ENCODE data around the gene PCSK6. TPM values are rescaled to one million over a fixed set of nuclear protein-coding genes. Genes with fewer than 3 reads are reported as not detected.

PCSK6 gene
- total RNA-seq, 1 experiment from 2014 or later, result 10.6 TPM

GRCh38 chr15:101496198-101496986, 6.9 kb upstream of the PCSK6 start:
- CTCF ChIA-PET, result no interaction called here
- TF ChIP-seq REST (IDR thresholded peaks at IDR 0.05; ENCODE audit: insufficient read depth in 1 of 2, low read depth in 2 of 2, low read length in 1 of 2), result no peak
- TF ChIP-seq TCF7L2 (IDR thresholded peaks at IDR 0.05; ENCODE audit: low read depth, low read length), result no peak
- Histone ChIP-seq H3K4me3 (ENCODE audit: low read depth in 2 of 2, low read length in 2 of 2) (no peak overlapping the region), H3K27me3 (ENCODE audit: control insufficient read depth, insufficient read depth, low read length) (peaks cover 5% of the 10 kb centered on the region; the same call in 1 of the 2 replicates), H3K27ac (ENCODE audit: low read length) (no peak overlapping the region), H3K36me3 (ENCODE audit: control insufficient read depth, insufficient read depth, low read length) (no peaks in the 10 kb centered on the region), H3K4me1 (ENCODE audit: control insufficient read depth, insufficient read depth, low read length) (no peaks in the 10 kb centered on the region), H3K9me3 (ENCODE audit: control insufficient read depth, insufficient read depth, low read depth, low read length) (no peaks in the 10 kb centered on the region)
- intact Hi-C loops (cut with micrococcal nuclease; ENCODE audit: unreplicated experiment), result no loop called here
- no peak for ATAC-seq
- BruUV-seq (replicated peaks), result no TSS peak
- no peak for DNase-seq (ENCODE audit: low read depth, low spot score)
- in situ Hi-C loops (cut with HindIII; ENCODE audit: low pct_unique_long_range_greater_than_20kb, low sequenced_read_pairs), result no loop called here
- POLR2A ChIA-PET, result no interaction called here

GRCh38 chr15:101495334-101496197, 6.1 kb upstream of the PCSK6 start:
- intact Hi-C loops (cut with micrococcal nuclease; ENCODE audit: unreplicated experiment), result no loop called here
- Histone ChIP-seq H3K4me1 (ENCODE audit: control insufficient read depth, insufficient read depth, low read length) (no peaks in the 10 kb centered on the region), H3K4me3 (ENCODE audit: low read depth in 2 of 2, low read length in 2 of 2) (no peak overlapping the region), H3K36me3 (ENCODE audit: control insufficient read depth, insufficient read depth, low read length) (no peaks in the 10 kb centered on the region), H3K27me3 (ENCODE audit: control insufficient read depth, insufficient read depth, low read length) (peaks cover 5% of the 10 kb centered on the region; the same call in 1 of the 2 replicates), H3K27ac (ENCODE audit: low read length) (no peak overlapping the region), H3K9me3 (ENCODE audit: control insufficient read depth, insufficient read depth, low read depth, low read length) (no peaks in the 10 kb centered on the region)
- ChIA-PET CTCF (no interaction called here), POLR2A (no interaction called here)
- BruUV-seq (replicated peaks), result no TSS peak
- ATAC-seq (no peak), DNase-seq (ENCODE audit: low read depth, low spot score) (no peak)
- no peak for TF ChIP-seq REST (IDR thresholded peaks at IDR 0.05; ENCODE audit: insufficient read depth in 1 of 2, low read depth in 2 of 2, low read length in 1 of 2)
- TF ChIP-seq CTCF (IDR thresholded peaks at IDR 0.05), result no peak
- TF ChIP-seq SIN3A (IDR thresholded peaks at IDR 0.05; ENCODE audit: borderline replicate concordance, insufficient read depth, low read depth, low read length), result no peak
- no peak for TF ChIP-seq POLR2AphosphoS5 (IDR thresholded peaks at IDR 0.05; ENCODE audit: low read depth, low read length)
- no peak for TF ChIP-seq TCF7L2 (IDR thresholded peaks at IDR 0.05; ENCODE audit: low read depth, low read length)
- in situ Hi-C loops (cut with HindIII; ENCODE audit: low pct_unique_long_range_greater_than_20kb, low sequenced_read_pairs), result no loop called here

Data from Panc1 (cell line).